Measurements from ENCODE around the gene LYZL2.
A peak's percentile ranks its signal among the peaks of the same experiment; 100 is the strongest.
"Not testable (repeated sequence)": the region's sequence is repeated elsewhere in the genome, so short reads cannot be mapped to it uniquely, and the experiment has no call there.

LYZL2 gene

DNA sequence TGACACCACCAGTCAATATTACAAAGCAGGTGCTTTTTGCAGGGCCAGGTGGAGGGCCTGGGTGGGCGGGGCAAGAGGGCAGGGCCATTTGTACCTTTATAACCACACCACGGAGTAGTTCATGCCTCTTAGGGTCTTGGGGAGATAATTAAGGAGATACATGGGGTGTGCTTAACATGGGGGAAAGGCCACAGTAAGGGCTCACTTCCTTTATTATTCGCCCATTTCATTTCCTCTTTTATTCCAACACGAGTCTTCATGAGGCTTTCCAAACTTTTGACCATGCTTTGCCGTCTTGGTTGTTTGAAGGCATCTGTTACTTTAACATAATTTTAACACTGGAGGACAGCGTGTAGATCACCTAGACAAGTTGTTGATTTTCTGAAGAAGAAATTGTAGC lies 33.3 kb upstream of the LYZL2 start:
- Histone ChIP-seq H3K27me3 (ENCODE audit: control insufficient read depth in 2 of 2, insufficient read depth in 2 of 2, low read length in 2 of 2) (no peaks in the 10 kb centered on the region), H3K27ac (ENCODE audit: low read depth in 2 of 2, low read length in 2 of 2) (no peak overlapping the region), H3K4me3 (ENCODE audit: low read length in 2 of 2) (peak overlapping the region in 1 of 2 donors; percentile 5), H3K36me3 (ENCODE audit: control insufficient read depth in 2 of 2, insufficient read depth in 2 of 2, low read length in 2 of 2) (no peaks in the 10 kb centered on the region), H3K9me3 (ENCODE audit: control insufficient read depth in 2 of 2, low read length in 2 of 2) (no peaks in the 10 kb centered on the region), H3K9ac (ENCODE audit: low read depth in 1 of 2, low read length in 2 of 2) (no peak overlapping the region), H3K4me1 (ENCODE audit: control insufficient read depth in 2 of 2, insufficient read depth in 2 of 2, low read length in 2 of 2) (no peaks in the 10 kb centered on the region)

DNA sequence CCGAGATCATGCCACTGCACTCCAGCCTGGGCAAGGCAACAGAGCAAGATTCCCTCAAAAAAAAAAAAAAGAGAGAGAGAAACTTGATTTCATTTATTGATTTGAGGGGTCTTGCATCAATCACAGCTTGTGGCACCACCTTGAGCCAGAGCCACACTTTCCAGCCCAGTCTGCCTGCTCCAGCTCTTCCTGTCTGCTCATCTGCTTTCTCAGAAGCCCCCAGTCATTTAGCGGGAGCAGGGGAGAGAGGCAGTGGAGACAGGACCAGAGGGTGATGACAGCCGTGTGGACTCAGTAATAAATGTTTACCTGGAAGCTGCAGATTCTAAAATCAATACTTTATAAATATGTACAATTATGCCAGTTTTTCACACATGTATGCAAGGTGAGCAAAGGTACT lies 30.8 kb upstream of the LYZL2 start:
- H3K4me3 ChIP-seq (ENCODE audit: low read length in 2 of 2); H3K9ac ChIP-seq (ENCODE audit: low read depth in 1 of 2, low read length in 2 of 2); H3K27me3 ChIP-seq (ENCODE audit: control insufficient read depth in 2 of 2, insufficient read depth in 2 of 2, low read length in 2 of 2); H3K27ac ChIP-seq (ENCODE audit: low read depth in 2 of 2, low read length in 2 of 2); H3K9me3 ChIP-seq (ENCODE audit: control insufficient read depth in 2 of 2, low read length in 2 of 2); H3K36me3 ChIP-seq (ENCODE audit: control insufficient read depth in 2 of 2, insufficient read depth in 2 of 2, low read length in 2 of 2); H3K4me1 ChIP-seq (ENCODE audit: control insufficient read depth in 2 of 2, insufficient read depth in 2 of 2, low read length in 2 of 2): not testable (repeated sequence)

DNA sequence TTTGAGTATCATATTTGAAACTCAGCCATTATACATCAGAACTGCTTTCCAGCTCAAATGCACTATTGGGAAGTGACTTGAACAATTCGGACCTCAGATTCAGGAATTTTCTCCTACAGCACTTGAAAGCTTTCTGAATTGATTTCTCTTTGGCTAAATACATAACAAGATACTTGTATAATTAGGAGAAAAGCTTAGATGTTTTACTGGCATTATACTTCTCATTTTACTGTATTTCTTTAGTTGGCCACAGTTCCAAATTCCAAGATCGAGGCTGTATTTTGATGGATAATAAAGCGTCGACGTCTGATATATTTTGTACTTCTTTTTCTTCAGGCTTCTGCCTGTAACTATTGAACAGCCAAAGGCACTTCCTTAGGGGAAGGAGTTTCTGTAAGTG lies 26.7 kb upstream of the LYZL2 start:
- Histone ChIP-seq H3K36me3 (ENCODE audit: control insufficient read depth in 2 of 2, insufficient read depth in 2 of 2, low read length in 2 of 2) (no peaks in the 10 kb centered on the region), H3K4me1 (ENCODE audit: control insufficient read depth in 2 of 2, insufficient read depth in 2 of 2, low read length in 2 of 2) (no peaks in the 10 kb centered on the region), H3K9ac (ENCODE audit: low read depth in 1 of 2, low read length in 2 of 2) (no peak overlapping the region), H3K27me3 (ENCODE audit: control insufficient read depth in 2 of 2, insufficient read depth in 2 of 2, low read length in 2 of 2) (no peaks in the 10 kb centered on the region), H3K4me3 (ENCODE audit: low read length in 2 of 2) (no peak overlapping the region), H3K27ac (ENCODE audit: low read depth in 2 of 2, low read length in 2 of 2) (no peak overlapping the region), H3K9me3 (ENCODE audit: control insufficient read depth in 2 of 2, low read length in 2 of 2) (no peaks in the 10 kb centered on the region)

DNA sequence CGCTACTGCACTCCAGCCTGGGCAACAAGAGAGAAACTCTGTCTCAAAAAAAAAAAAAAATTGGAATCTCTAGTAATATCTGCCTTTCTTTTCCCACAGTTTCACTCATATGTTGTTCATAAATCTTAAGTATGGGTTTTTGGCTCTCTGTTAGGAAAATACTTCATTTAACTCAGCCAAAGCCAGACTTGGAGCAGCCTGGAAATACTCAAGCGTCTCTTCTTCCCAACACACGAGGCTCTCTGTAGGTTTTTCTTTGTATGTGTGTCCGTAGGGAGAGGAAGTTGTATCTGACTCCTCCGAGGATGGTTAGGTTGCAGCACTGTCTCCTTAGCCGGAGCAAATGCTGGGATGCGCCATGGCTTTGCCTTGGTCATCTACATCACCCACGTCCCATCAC lies 25.4 kb upstream of the LYZL2 start:
- not testable (repeated sequence) for H3K9me3 ChIP-seq (ENCODE audit: control insufficient read depth in 2 of 2, low read length in 2 of 2); H3K4me3 ChIP-seq (ENCODE audit: low read length in 2 of 2); H3K27ac ChIP-seq (ENCODE audit: low read depth in 2 of 2, low read length in 2 of 2); H3K27me3 ChIP-seq (ENCODE audit: control insufficient read depth in 2 of 2, insufficient read depth in 2 of 2, low read length in 2 of 2); H3K9ac ChIP-seq (ENCODE audit: low read depth in 1 of 2, low read length in 2 of 2); H3K4me1 ChIP-seq (ENCODE audit: control insufficient read depth in 2 of 2, insufficient read depth in 2 of 2, low read length in 2 of 2); H3K36me3 ChIP-seq (ENCODE audit: control insufficient read depth in 2 of 2, insufficient read depth in 2 of 2, low read length in 2 of 2)

DNA sequence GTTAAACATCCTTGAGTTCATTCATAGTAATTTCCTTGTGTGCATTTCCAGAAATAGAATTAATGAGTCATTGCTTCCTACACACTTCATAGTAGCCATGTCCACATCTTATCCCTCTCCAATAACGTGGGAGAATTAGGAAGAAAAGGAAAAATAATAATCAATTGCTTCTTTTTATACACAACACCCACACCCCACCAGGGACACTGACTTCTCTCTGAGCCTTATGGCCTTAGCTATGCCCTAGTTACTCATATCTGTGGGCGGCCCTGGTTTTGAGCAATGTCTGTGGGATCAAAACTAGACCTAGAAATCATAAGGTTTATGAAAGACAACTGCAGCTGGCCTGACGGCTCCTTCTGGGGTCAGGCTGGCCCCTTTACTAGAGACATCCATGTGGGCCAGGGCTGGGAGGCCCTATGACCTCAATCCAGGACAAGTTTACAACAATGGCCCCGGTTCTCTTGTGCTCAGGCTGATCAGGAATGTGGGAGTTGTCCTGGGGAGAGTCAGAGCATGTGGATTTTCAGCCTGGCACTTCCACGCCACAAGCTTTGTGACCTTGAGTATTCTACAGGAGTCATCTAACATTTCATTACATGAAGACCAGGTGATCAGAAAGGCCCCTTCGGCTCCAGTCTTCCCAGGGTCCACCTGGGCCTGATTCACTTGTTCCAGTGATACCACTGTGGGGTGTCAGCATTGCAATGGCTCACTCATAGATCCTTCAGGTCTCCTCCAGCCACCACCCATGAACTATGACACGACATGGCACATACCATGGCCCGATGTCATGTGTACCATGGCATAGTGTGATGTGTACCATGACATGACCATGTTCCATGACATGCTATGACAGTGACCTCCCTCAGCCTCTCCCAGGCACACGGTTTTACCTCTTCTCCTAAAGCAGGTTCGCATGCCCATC lies 22.2 kb upstream of the LYZL2 start:
- not testable (repeated sequence) for H3K4me3 ChIP-seq (ENCODE audit: low read length in 2 of 2); H3K9me3 ChIP-seq (ENCODE audit: control insufficient read depth in 2 of 2, low read length in 2 of 2); H3K4me1 ChIP-seq (ENCODE audit: control insufficient read depth in 2 of 2, insufficient read depth in 2 of 2, low read length in 2 of 2); H3K9ac ChIP-seq (ENCODE audit: low read depth in 1 of 2, low read length in 2 of 2); H3K27me3 ChIP-seq (ENCODE audit: control insufficient read depth in 2 of 2, insufficient read depth in 2 of 2, low read length in 2 of 2); H3K36me3 ChIP-seq (ENCODE audit: control insufficient read depth in 2 of 2, insufficient read depth in 2 of 2, low read length in 2 of 2); H3K27ac ChIP-seq (ENCODE audit: low read depth in 2 of 2, low read length in 2 of 2)

DNA sequence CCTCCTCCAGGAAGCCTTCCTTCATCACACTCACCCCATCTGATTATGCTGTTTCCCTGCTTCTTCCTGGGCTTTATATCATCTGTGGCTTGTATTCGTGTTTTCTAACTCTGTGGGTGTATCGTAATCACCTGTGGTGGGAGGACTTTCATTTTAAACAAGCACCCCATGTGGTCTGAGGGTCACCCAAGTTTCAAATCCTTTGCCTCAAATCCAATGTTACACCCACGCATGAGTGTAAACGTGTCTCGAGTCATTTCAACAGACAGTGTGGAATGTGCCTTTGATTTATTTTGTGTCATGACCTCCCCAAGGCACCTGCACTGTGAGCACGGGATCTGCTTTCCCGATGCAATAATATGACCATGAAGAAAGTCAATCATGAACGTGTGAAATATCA lies 17.5 kb upstream of the LYZL2 start:
- Histone ChIP-seq H3K36me3 (ENCODE audit: control insufficient read depth in 2 of 2, insufficient read depth in 2 of 2, low read length in 2 of 2) (no peaks in the 10 kb centered on the region), H3K9ac (ENCODE audit: low read depth in 1 of 2, low read length in 2 of 2) (no peak overlapping the region), H3K9me3 (ENCODE audit: control insufficient read depth in 2 of 2, low read length in 2 of 2) (no peaks in the 10 kb centered on the region), H3K27ac (ENCODE audit: low read depth in 2 of 2, low read length in 2 of 2) (no peak overlapping the region), H3K4me3 (ENCODE audit: low read length in 2 of 2) (no peak overlapping the region), H3K27me3 (ENCODE audit: control insufficient read depth in 2 of 2, insufficient read depth in 2 of 2, low read length in 2 of 2) (peaks cover under 1 to 3% of the 10 kb centered on the region in 2 donors), H3K4me1 (ENCODE audit: control insufficient read depth in 2 of 2, insufficient read depth in 2 of 2, low read length in 2 of 2) (no peaks in the 10 kb centered on the region)

DNA sequence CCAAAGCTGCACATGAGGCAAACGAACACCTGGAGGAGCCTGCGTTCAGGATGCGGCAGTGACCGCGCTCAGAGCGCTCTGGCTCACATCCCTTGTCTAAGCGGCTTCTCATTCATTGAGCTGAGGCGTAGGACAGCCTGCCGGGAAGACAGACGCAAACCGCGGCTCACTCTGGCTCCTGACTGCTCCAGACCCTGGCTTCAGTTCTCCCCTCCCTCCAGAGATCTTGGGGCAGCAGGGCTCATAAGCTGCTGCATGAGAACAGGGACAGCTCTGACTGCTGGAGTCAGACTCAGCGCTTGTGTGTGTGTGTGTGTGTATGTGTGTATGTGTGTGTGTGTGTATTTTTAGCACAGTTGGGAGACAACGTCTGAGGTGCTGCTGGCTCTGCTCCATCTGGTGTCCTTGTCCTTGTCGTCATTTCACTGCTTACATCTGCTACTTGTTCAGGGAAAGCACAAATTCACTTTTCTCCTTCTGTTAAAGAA lies 15.8 kb upstream of the LYZL2 start:
- no peaks in the 10 kb centered on the region for H3K9me3 ChIP-seq (ENCODE audit: control insufficient read depth in 2 of 2, low read length in 2 of 2)
- H3K4me3 ChIP-seq (ENCODE audit: low read length in 2 of 2), result no peak overlapping the region
- H3K4me1 ChIP-seq (ENCODE audit: control insufficient read depth in 2 of 2, insufficient read depth in 2 of 2, low read length in 2 of 2), result no peaks in the 10 kb centered on the region
- peaks cover 3 to 4% of the 10 kb centered on the region in 2 donors for H3K27me3 ChIP-seq (ENCODE audit: control insufficient read depth in 2 of 2, insufficient read depth in 2 of 2, low read length in 2 of 2)
- H3K9ac ChIP-seq (ENCODE audit: low read depth in 1 of 2, low read length in 2 of 2), result no peak overlapping the region
- H3K36me3 ChIP-seq (ENCODE audit: control insufficient read depth in 2 of 2, insufficient read depth in 2 of 2, low read length in 2 of 2), result no peaks in the 10 kb centered on the region
- no peak overlapping the region for H3K27ac ChIP-seq (ENCODE audit: low read depth in 2 of 2, low read length in 2 of 2)

DNA sequence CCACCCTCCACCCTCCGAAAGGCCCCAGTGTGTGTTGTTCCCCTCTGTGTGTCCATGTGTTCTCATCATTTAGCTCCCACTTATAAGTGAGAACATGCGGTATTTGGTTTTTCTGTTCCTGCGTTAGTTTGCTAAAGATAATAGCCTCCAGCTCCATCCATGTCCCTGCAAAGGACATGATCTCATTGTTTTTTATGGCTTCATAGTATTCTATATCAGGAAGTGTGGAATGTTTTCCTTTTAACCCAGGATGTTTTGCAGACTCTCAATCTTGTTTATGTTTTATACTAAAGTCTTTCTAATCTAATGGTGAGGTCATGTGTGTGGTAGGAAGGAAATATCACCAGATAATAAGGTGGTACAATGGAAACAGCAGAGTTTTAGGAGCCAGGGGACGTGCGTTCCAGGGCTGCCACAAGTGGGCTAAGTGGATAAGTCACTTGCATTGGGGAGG lies 14.9 kb upstream of the LYZL2 start:
- not testable (repeated sequence) for H3K4me1 ChIP-seq (ENCODE audit: control insufficient read depth in 2 of 2, insufficient read depth in 2 of 2, low read length in 2 of 2); H3K27me3 ChIP-seq (ENCODE audit: control insufficient read depth in 2 of 2, insufficient read depth in 2 of 2, low read length in 2 of 2); H3K9me3 ChIP-seq (ENCODE audit: control insufficient read depth in 2 of 2, low read length in 2 of 2); H3K4me3 ChIP-seq (ENCODE audit: low read length in 2 of 2); H3K27ac ChIP-seq (ENCODE audit: low read depth in 2 of 2, low read length in 2 of 2); H3K36me3 ChIP-seq (ENCODE audit: control insufficient read depth in 2 of 2, insufficient read depth in 2 of 2, low read length in 2 of 2); H3K9ac ChIP-seq (ENCODE audit: low read depth in 1 of 2, low read length in 2 of 2)

DNA sequence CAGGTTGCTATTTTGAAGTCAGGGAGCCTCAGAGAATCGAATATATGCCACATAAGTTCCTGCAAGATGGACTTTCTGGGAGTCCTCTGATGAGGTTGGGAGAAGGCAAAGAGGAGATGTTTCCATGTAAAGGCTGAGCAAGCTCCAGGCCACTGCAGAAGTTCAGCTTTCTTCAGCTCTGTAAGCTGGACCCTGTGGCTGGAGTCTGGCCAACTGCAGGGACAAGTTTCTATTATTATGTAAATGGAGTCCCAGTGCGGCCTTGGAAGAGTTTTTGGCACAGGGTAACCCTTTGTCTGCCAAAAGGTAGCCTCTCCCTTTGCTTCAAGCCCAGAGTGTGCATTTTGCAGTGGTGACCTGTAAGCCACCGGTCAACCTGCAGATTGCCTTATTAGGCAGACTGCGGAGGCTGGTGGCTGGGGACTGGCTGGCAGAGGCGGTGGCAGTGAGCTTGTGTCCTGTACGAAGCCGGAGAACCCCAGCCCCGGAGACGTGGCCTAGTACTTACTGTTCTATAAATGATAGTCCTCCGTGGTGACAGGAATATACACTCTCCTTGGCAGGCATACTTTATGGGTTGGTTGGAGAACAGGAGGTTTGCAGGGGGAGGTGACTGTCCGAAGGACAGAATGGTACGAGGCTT lies 14.1 kb upstream of the LYZL2 start:
- H3K4me3 ChIP-seq (ENCODE audit: low read length in 2 of 2); H3K9ac ChIP-seq (ENCODE audit: low read depth in 1 of 2, low read length in 2 of 2); H3K9me3 ChIP-seq (ENCODE audit: control insufficient read depth in 2 of 2, low read length in 2 of 2); H3K27me3 ChIP-seq (ENCODE audit: control insufficient read depth in 2 of 2, insufficient read depth in 2 of 2, low read length in 2 of 2); H3K36me3 ChIP-seq (ENCODE audit: control insufficient read depth in 2 of 2, insufficient read depth in 2 of 2, low read length in 2 of 2); H3K27ac ChIP-seq (ENCODE audit: low read depth in 2 of 2, low read length in 2 of 2); H3K4me1 ChIP-seq (ENCODE audit: control insufficient read depth in 2 of 2, insufficient read depth in 2 of 2, low read length in 2 of 2): not testable (repeated sequence)

DNA sequence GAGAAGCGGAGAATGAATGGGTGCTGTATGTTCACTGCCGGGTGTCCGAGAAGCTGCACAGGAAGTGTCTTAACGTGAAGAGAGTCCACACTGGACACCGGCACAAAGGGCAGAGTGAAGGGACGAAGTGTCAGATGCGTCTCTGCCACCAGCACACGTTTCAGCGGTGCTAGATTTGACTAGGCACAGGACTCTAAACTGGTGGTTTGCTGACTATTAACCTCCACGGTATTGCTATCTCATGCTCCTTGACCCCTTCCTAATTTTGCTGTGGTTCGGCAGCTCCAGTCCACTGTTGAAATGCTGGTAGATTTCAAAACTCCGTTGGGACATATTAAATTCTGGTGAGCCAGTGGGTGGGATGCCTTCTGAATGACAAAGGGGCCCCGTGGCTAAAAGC lies 13.3 kb upstream of the LYZL2 start:
- H3K36me3 ChIP-seq (ENCODE audit: control insufficient read depth in 2 of 2, insufficient read depth in 2 of 2, low read length in 2 of 2); H3K27me3 ChIP-seq (ENCODE audit: control insufficient read depth in 2 of 2, insufficient read depth in 2 of 2, low read length in 2 of 2); H3K9ac ChIP-seq (ENCODE audit: low read depth in 1 of 2, low read length in 2 of 2); H3K27ac ChIP-seq (ENCODE audit: low read depth in 2 of 2, low read length in 2 of 2); H3K4me3 ChIP-seq (ENCODE audit: low read length in 2 of 2); H3K4me1 ChIP-seq (ENCODE audit: control insufficient read depth in 2 of 2, insufficient read depth in 2 of 2, low read length in 2 of 2); H3K9me3 ChIP-seq (ENCODE audit: control insufficient read depth in 2 of 2, low read length in 2 of 2): not testable (repeated sequence)

Measured in mucosa of rectum (tissue), 2 donors.